SK-N-SH treated with all-trans-retinoic acid at 6 μM for 48 hours (cell line): ENCODE measurements around the gene FAM174B.

Experiments
- ATAC-seq: fragments of 200-7000 bp; cut with Tn5 transposase; 3 replicates; pipeline ENCODE4 v1.9.1; 2020; ENCODE audit warnings: mild to moderate bottlenecking, moderate library complexity
- ARNTL ChIP-seq: fragments of 450-650 bp; formaldehyde crosslinking; IDR thresholded peaks from 2 replicates; pipeline ENCODE4 v1.5.0; 2020; ENCODE audit warnings: low read depth, mild to moderate bottlenecking, moderate library complexity, borderline replicate concordance
- BACH2 ChIP-seq: fragments of 250-450 bp; sonication (Bioruptor Pico); IDR thresholded peaks from 2 replicates; pipeline ENCODE4 v1.9.0; 2021; ENCODE audit warnings: mild to moderate bottlenecking, borderline replicate concordance
- CREB5 ChIP-seq: fragments of 250-450 bp; sonication (Bioruptor Pico); IDR thresholded peaks from 2 replicates; pipeline ENCODE4 v1.5.1; 2020; ENCODE audit warnings: low read depth, mild to moderate bottlenecking, moderate library complexity
- CSDC2 ChIP-seq: fragments of 250-450 bp; sonication (Bioruptor Pico); IDR thresholded peaks from 2 replicates; pipeline ENCODE4 v1.5.0; 2020; ENCODE audit warnings: mild to moderate bottlenecking, moderate library complexity
- CSRNP3 ChIP-seq: fragments of 250-450 bp; sonication (Bioruptor Pico); IDR thresholded peaks from 2 replicates; pipeline ENCODE4 v1.5.1; 2021; ENCODE audit warnings: mild to moderate bottlenecking, moderate library complexity
- ESRRG ChIP-seq: fragments of 250-450 bp; sonication (Bioruptor Pico); IDR thresholded peaks from 2 replicates; pipeline ENCODE4 v1.6.1; 2021; ENCODE audit warnings: mild to moderate bottlenecking
- GLIS3 ChIP-seq: fragments of 250-450 bp; sonication (Bioruptor Pico); IDR thresholded peaks from 2 replicates; pipeline ENCODE4 v1.5.0; 2020; ENCODE audit warnings: mild to moderate bottlenecking, moderate library complexity
- ISL1 ChIP-seq: fragments of 250-450 bp; sonication (Bioruptor Pico); IDR thresholded peaks from 2 replicates; pipeline ENCODE4 v2.1.2; 2022; ENCODE audit warnings: mild to moderate bottlenecking, moderate library complexity
- OSR1 ChIP-seq: fragments of 250-450 bp; sonication (Bioruptor Pico); IDR thresholded peaks from 2 replicates; pipeline ENCODE4 v1.8.0; 2022; ENCODE audit warnings: moderate library complexity, mild to moderate bottlenecking, inconsistent platforms
- PATZ1 ChIP-seq: fragments of 250-450 bp; sonication (Bioruptor Pico); IDR thresholded peaks from 2 replicates; pipeline ENCODE4 v1.8.0; 2020; ENCODE audit warnings: mild to moderate bottlenecking, moderate library complexity, borderline replicate concordance
- POU6F1 ChIP-seq: fragments of 250-450 bp; sonication (Bioruptor Pico); IDR thresholded peaks from 2 replicates; pipeline ENCODE4 v1.8.0; 2021; ENCODE audit warnings: low read depth, mild to moderate bottlenecking, moderate library complexity, borderline replicate concordance
- PPARA ChIP-seq: fragments of 250-450 bp; sonication (Bioruptor Pico); IDR thresholded peaks from 2 replicates; pipeline ENCODE4 v1.5.0; 2020; ENCODE audit warnings: mild to moderate bottlenecking, borderline replicate concordance
- SNAI2 ChIP-seq: fragments of 250-450 bp; sonication (Bioruptor Pico); IDR thresholded peaks from 2 replicates; pipeline ENCODE4 v1.5.0; 2020; ENCODE audit warnings: mild to moderate bottlenecking, moderate library complexity
- TCF4 ChIP-seq: fragments of 250-450 bp; sonication (Bioruptor Pico); IDR thresholded peaks from 2 replicates; pipeline ENCODE4 v1.8.0; 2021; ENCODE audit warnings: mild to moderate bottlenecking, moderate library complexity, borderline replicate concordance
- TOX ChIP-seq: fragments of 250-450 bp; sonication (Bioruptor Pico); IDR thresholded peaks from 2 replicates; pipeline ENCODE4 v1.8.0; 2021; ENCODE audit warnings: mild to moderate bottlenecking, moderate library complexity, borderline replicate concordance
- TSHZ2 ChIP-seq: fragments of 250-450 bp; sonication (Bioruptor Pico); IDR thresholded peaks from 2 replicates; pipeline ENCODE4 v1.5.0; 2020; ENCODE audit warnings: mild to moderate bottlenecking, moderate library complexity
- ZC3H10 ChIP-seq: fragments of 250-450 bp; sonication (Bioruptor Pico); IDR thresholded peaks from 2 replicates; pipeline ENCODE4 v1.5.1; 2021; ENCODE audit warnings: mild to moderate bottlenecking, moderate library complexity
- ZFP3 ChIP-seq: fragments of 250-450 bp; sonication (Bioruptor Pico); IDR thresholded peaks from 2 replicates; pipeline ENCODE4 v1.5.0; 2020; ENCODE audit warnings: mild to moderate bottlenecking, moderate library complexity
- ZFP30 ChIP-seq: fragments of 450-650 bp; formaldehyde crosslinking; IDR thresholded peaks from 2 replicates; pipeline ENCODE4 v1.5.0; 2022; ENCODE audit warnings: mild to moderate bottlenecking, moderate library complexity
- ZNF565 ChIP-seq: fragments of 450-650 bp; formaldehyde crosslinking; conservative IDR thresholded peaks from 2 replicates; pipeline ENCODE4 v1.5.0; 2020; ENCODE audit warnings: low read depth, mild to moderate bottlenecking, moderate library complexity
- ZNF70 ChIP-seq: fragments of 450-650 bp; formaldehyde crosslinking; IDR thresholded peaks from 2 replicates; pipeline ENCODE4 v1.5.0; 2020; ENCODE audit warnings: mild to moderate bottlenecking, moderate library complexity
- ZNF8 ChIP-seq: fragments of 450-650 bp; formaldehyde crosslinking; IDR thresholded peaks from 2 replicates; pipeline ENCODE4 v1.5.0; 2020; ENCODE audit warnings: mild to moderate bottlenecking, moderate library complexity

Gene FAM174B

GRCh38 chr15:92662762-92663161 lies 7.2 kb upstream of the FAM174B start:
- TF ChIP-seq BACH2 (CRISPR knock-in tag) (no peak), ZFP30 (CRISPR knock-in tag) (no peak), ISL1 (no peak), PPARA (no peak), SNAI2 (CRISPR knock-in tag) (no peak), ARNTL (CRISPR knock-in tag) (no peak), ZNF8 (CRISPR knock-in tag) (no peak), POU6F1 (CRISPR knock-in tag) (no peak), TSHZ2 (no peak), OSR1 (CRISPR knock-in tag) (no peak), ESRRG (no peak)
- no peak for ATAC-seq

- TF ChIP-seq SNAI2 (CRISPR knock-in tag) (no peak), ZFP3 (CRISPR knock-in tag) (no peak), ESRRG (no peak), ISL1 (no peak), TCF4 (CRISPR knock-in tag) (no peak), PATZ1 (CRISPR knock-in tag) (no peak), CSDC2 (CRISPR knock-in tag) (no peak), ZC3H10 (CRISPR knock-in tag) (no peak), ZNF565 (CRISPR knock-in tag) (no peak), ZFP30 (CRISPR knock-in tag) (no peak), TSHZ2 (no peak), POU6F1 (CRISPR knock-in tag) (no peak), PPARA (no peak), TOX (CRISPR knock-in tag) (no peak), BACH2 (CRISPR knock-in tag) (no peak), ZNF70 (CRISPR knock-in tag) (no peak), ARNTL (CRISPR knock-in tag) (no peak), CSRNP3 (CRISPR knock-in tag) (no peak), CREB5 (no peak), GLIS3 (CRISPR knock-in tag) (no peak)
Observed at GRCh38 chr15:92661956-92662355, 6.4 kb upstream of the FAM174B start.

More at GRCh38 chr15:92661956-92662355, 6.4 kb upstream of the FAM174B start:
- no peak for ATAC-seq
